PC-9 (cell line): Measurements from ENCODE around the gene ZC3H11A. TPM values are rescaled to one million over a fixed set of nuclear protein-coding genes. Genes with fewer than 3 reads are reported as not detected.
"Not testable (repeated sequence)": the region's sequence is repeated elsewhere in the genome, so short reads cannot be mapped to it uniquely, and the experiment has no call there.

ENCODE experiments used
- BruUV-seq: library from RNA; stranded (reverse); fragments of 400-500 nt; replicated peaks from 2 replicates; lab custom pipeline; 2021; lab: Mats Ljungman, UMichigan
- CTCF ChIA-PET: fragments of 300-600 bp; sonication (Branson Sonifier 250); formaldehyde crosslinking; loops from one replicate; lab custom pipeline; 2022; ENCODE audit warnings: antibody characterized with exemption; lab: Charles Lee
- POLR2A ChIA-PET: fragments of 300-600 bp; sonication (Branson Sonifier 250); formaldehyde crosslinking; loops from one replicate; lab custom pipeline; 2022; ENCODE audit warnings: antibody characterized with exemption; ENCODE audit not compliant: unreplicated experiment; lab: Charles Lee
- DNase-seq, 2 experiments: peaks; one replicate each; pipeline versions ENCODE4 v3.0.0 to v3.0.0-alpha.2; 2015 to 2022; ENCODE audit warnings: mixed read lengths in 1 of 2
- H2AFZ ChIP-seq: fragments of 200-600 bp; sonication (generic); 2 replicates; pipeline ENCODE4 v1.8.1; 2017; ENCODE audit warnings: antibody characterized with exemption
- H3F3A ChIP-seq: fragments of 200-600 bp; sonication (generic); 2 replicates; pipeline ENCODE4 v1.8.1; 2017; ENCODE audit warnings: antibody characterized with exemption, mild to moderate bottlenecking, low read depth; ENCODE audit not compliant: insufficient read depth
- H3K27ac ChIP-seq: fragments of 200-600 bp; sonication (generic); 2 replicates; pipeline ENCODE4 v1.6.1; 2016; ENCODE audit warnings: mixed run types
- H3K27me3 ChIP-seq: fragments of 200-600 bp; sonication (generic); 2 replicates; pipeline ENCODE4 v1.6.1; 2016; ENCODE audit warnings: low read depth, mixed run types; ENCODE audit not compliant: insufficient read depth
- H3K36me3 ChIP-seq: fragments of 200-600 bp; sonication (generic); 2 replicates; pipeline ENCODE4 v1.6.1; 2016; ENCODE audit warnings: low read depth, mixed run types
- H3K4me1 ChIP-seq: fragments of 200-600 bp; sonication (generic); replicated peaks from 2 replicates; pipeline ENCODE4 v1.6.1; 2016; ENCODE audit warnings: mixed run types; ENCODE audit not compliant: insufficient read depth
- H3K4me2 ChIP-seq: fragments of 200-600 bp; sonication (generic); 2 replicates; pipeline ENCODE4 v1.6.1; 2017; ENCODE audit warnings: mixed run types
- H3K4me3 ChIP-seq: fragments of 200-600 bp; sonication (generic); 2 replicates; pipeline ENCODE4 v1.6.1; 2016; ENCODE audit warnings: mixed run types
- H3K79me2 ChIP-seq: fragments of 200-600 bp; sonication (generic); 2 replicates; pipeline ENCODE4 v1.6.1; 2017; ENCODE audit warnings: low read depth, mixed run types
- H3K9me2 ChIP-seq: fragments of 200-600 bp; sonication (generic); 2 replicates; pipeline ENCODE4 v1.8.1; 2017; ENCODE audit warnings: mild to moderate bottlenecking; ENCODE audit not compliant: insufficient read depth
- H3K9me3 ChIP-seq: fragments of 200-600 bp; sonication (generic); 2 replicates; pipeline ENCODE4 v1.8.1; 2016; ENCODE audit warnings: low read depth; ENCODE audit not compliant: insufficient read depth
- H4K20me1 ChIP-seq: fragments of 200-600 bp; sonication (generic); 2 replicates; pipeline ENCODE4 v1.8.1; 2017; ENCODE audit not compliant: insufficient read depth
- CTCF ChIP-seq: fragments of 200-600 bp; sonication (generic); conservative IDR thresholded peaks from 2 replicates; pipeline ENCODE4 v1.6.1; 2017; ENCODE audit warnings: mixed run types, antibody characterized with exemption, mild to moderate bottlenecking, moderate library complexity
- EZH2 ChIP-seq: fragments of 200-600 bp; sonication (generic); IDR thresholded peaks from 2 replicates; pipeline ENCODE4 v1.8.0; 2017; ENCODE audit warnings: antibody characterized with exemption, low read depth
- intact Hi-C: fragments of 100-400 bp; cut with micrococcal nuclease; formaldehyde crosslinking; loops from one replicate; pipeline ENCODE4 v1.10.0; 2022; ENCODE audit not compliant: unreplicated experiment
- total RNA-seq: library from RNA; stranded (reverse); gene quantifications from 2 replicates; pipeline ENCODE4 v1.2.3, GENCODE V29; 2021

The ZC3H11A gene
- total RNA-seq, 1 experiment from 2014 or later, result 91.1 TPM

GRCh38 chr1:203789966-203790365 lies 5.5 kb upstream of the ZC3H11A start:
- Histone ChIP-seq H3K36me3 (no peaks in the 10 kb centered on the region), H2AFZ (no peak overlapping the region), H3F3A (peaks cover 18% of the 10 kb centered on the region; the same call in 1 of the 2 replicates), H3K9me2 (no peaks in the 10 kb centered on the region), H3K4me1 (peaks cover 18% of the 10 kb centered on the region), H3K4me3 (no peak overlapping the region), H3K27me3 (no peaks in the 10 kb centered on the region), H3K9me3 (no peaks in the 10 kb centered on the region), H3K4me2 (no peak overlapping the region), H3K79me2 (no peaks in the 10 kb centered on the region), H4K20me1 (no peaks in the 10 kb centered on the region), H3K27ac (no peak overlapping the region)
- ChIA-PET POLR2A (no interaction called here), CTCF (interaction anchor here (0.5 kb wide), 1 partner anchor 120 kb away, joined by 4 read pairs; no protein-coding TSS in a partner anchor)
- BruUV-seq, result no TSS peak
- DNase-seq, result no peak
- TF ChIP-seq EZH2, result no peak
- TF ChIP-seq CTCF, result no peak
- intact Hi-C loops, result no loop called here

DNA sequence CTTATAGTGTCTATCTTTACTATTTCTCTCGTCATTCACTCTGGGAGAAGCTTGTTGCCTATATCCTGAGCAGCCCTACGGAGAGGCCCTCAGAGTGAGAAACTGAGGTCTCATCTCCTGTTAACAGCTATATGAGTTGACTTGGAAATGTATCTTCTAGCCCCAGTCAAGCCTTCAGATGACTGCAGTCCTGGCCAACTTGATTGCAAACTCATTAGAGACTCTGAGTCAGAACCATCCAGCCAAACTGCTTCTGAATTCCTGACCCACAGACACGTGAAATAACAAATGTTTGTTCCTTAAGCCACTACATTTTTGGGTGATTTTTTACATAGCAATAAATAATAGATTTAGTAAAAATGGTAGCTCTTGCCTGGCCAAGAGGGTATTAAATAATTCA lies 3.9 kb upstream of the ZC3H11A start:
- Histone ChIP-seq H3K79me2 (peaks cover 7% of the 10 kb centered on the region), H3K4me3 (no peak overlapping the region), H3K4me2 (no peak overlapping the region), H3K27me3 (no peaks in the 10 kb centered on the region), H2AFZ (no peak overlapping the region), H3K9me3 (no peaks in the 10 kb centered on the region), H3K36me3 (no peaks in the 10 kb centered on the region), H3K4me1 (peaks cover 20% of the 10 kb centered on the region), H3F3A (peaks cover 19% of the 10 kb centered on the region; the same call in 1 of the 2 replicates), H4K20me1 (peaks cover 2% of the 10 kb centered on the region; the same call in 1 of the 2 replicates), H3K27ac (no peak overlapping the region), H3K9me2 (no peaks in the 10 kb centered on the region)
- no peak for DNase-seq
- POLR2A ChIA-PET, result interaction anchor here (0.5 kb wide), 1 partner anchor 1650 kb away, joined by 5 read pairs; no protein-coding TSS in a partner anchor
- TF ChIP-seq EZH2 (no peak), CTCF (no peak)
- CTCF ChIA-PET, result no interaction called here
- no TSS peak for BruUV-seq
- intact Hi-C loops, result no loop called here

DNA sequence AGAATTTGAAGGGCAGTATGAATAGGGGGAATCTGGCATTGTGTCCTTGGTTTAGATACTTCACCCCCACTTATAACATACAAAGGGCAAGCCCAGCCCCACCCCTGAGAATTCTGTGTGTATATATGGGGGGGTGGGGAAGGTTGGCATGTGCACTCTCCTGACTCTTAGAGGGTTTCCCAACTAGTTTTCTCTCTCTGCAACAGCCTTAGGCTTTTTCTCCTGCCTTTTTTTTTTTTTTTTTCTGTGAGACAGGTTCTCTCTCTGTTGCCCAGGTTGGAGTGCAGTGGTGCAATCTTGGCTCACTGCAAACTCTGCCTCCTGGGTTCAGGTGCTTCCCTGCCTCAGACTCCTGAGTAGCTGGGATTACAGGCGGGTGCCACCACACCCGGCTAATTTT lies 2.9 kb upstream of the ZC3H11A start:
- no TSS peak for BruUV-seq
- 0 out of 2 replicates have a peak overlapping the region, but pooled peaks have one; percentile 33 for H3K27ac ChIP-seq

DNA sequence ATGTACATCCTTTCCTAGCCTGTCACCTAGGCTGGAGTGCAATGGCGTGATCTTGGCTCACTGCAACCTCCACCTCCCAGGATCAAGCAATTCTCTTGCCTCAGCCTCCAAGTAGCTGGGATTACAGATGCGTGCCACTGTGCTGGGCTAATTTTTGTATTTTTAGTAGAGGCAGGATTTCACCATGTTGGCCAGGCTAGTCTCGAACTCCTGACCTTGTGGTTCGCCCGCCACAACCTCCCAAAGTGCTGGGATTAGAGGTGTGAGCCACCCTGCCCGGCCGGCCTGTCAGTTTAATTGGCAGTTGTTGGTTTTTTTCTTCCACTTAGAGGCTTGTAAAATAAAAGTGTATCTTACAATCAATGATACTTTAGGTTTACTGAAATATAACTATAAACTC lies 1.9 kb upstream of the ZC3H11A start:
- BruUV-seq, H3K9me3 ChIP-seq, H3K4me3 ChIP-seq, H3K27me3 ChIP-seq, intact Hi-C loops, DNase-seq, H3K9me2 ChIP-seq, H3K27ac ChIP-seq, H2AFZ ChIP-seq, CTCF ChIA-PET, POLR2A ChIA-PET, H3K4me2 ChIP-seq: not testable (repeated sequence)
- Histone ChIP-seq H3K4me1 (peaks cover 31% of the 10 kb centered on the region), H3K36me3 (peaks cover 19% of the 10 kb centered on the region), H4K20me1 (peaks cover 23% of the 10 kb centered on the region), H3K79me2 (peaks cover 27% of the 10 kb centered on the region), H3F3A (peaks cover 19% of the 10 kb centered on the region; the same call in 1 of the 2 replicates)

More for the DNA sequence above, 2.9 kb upstream of the ZC3H11A start:
- TF ChIP-seq CTCF (no peak), EZH2 (no peak)
- no peak overlapping the region for H3K4me3 ChIP-seq
- H4K20me1 ChIP-seq, result peaks cover 12% of the 10 kb centered on the region
- H3K9me2 ChIP-seq, result no peaks in the 10 kb centered on the region
- H3F3A ChIP-seq, result peaks cover 19% of the 10 kb centered on the region; the same call in 1 of the 2 replicates
- peaks cover 30% of the 10 kb centered on the region for H3K4me1 ChIP-seq
- peaks cover 9% of the 10 kb centered on the region for H3K36me3 ChIP-seq
- ChIA-PET POLR2A (no interaction called here), CTCF (no interaction called here)
- H3K79me2 ChIP-seq, result peaks cover 17% of the 10 kb centered on the region
- H2AFZ ChIP-seq, result no peak overlapping the region
- no peaks in the 10 kb centered on the region for H3K9me3 ChIP-seq
- peak in 1 of 2 experiments; percentile 62 for DNase-seq
- H3K4me2 ChIP-seq, result peak overlapping the region; percentile 7; the same call in 1 of the 2 replicates
- intact Hi-C loops, result no loop called here
- H3K27me3 ChIP-seq, result no peaks in the 10 kb centered on the region
